Panc1 (cell line): Measurements from ENCODE around the gene TRIM8. TPM values are rescaled to one million over a fixed set of nuclear protein-coding genes. Genes with fewer than 3 reads are reported as not detected.

Experiments used
- ATAC-seq: fragments of 200-7000 bp; cut with Tn5 transposase; 2 replicates; pipeline ENCODE4 v1.9.1; 2020; ENCODE audit warnings: mild to moderate bottlenecking, moderate library complexity
- BruUV-seq: library from RNA; stranded (reverse); fragments of 400-500 nt; replicated peaks from 2 replicates; lab custom pipeline; 2021; lab: Mats Ljungman, UMichigan
- CTCF ChIA-PET: fragments of 300-600 bp; sonication (Branson Sonifier 250); formaldehyde crosslinking; loops from one replicate; lab custom pipeline; 2022; ENCODE audit warnings: antibody characterized with exemption; lab: Charles Lee
- POLR2A ChIA-PET: fragments of 300-600 bp; sonication (Branson Sonifier 250); formaldehyde crosslinking; loops from one replicate; lab custom pipeline; 2022; ENCODE audit warnings: antibody characterized with exemption; lab: Charles Lee
- DNase-seq: peaks from one replicate; pipeline ENCODE4 v3.0.0-alpha.2; 2010; ENCODE audit warnings: low read depth, low spot score
- H3K27ac ChIP-seq: 2 replicates; pipeline ENCODE4 v1.5.1; 2011; ENCODE audit warnings: mild to moderate bottlenecking, low read length, inconsistent platforms
- H3K27me3 ChIP-seq: fragments of 200-500 bp; sonication (Bioruptor generic); 2 replicates; pipeline ENCODE4 v1.6.0; 2014; ENCODE audit warnings: low read length, inconsistent platforms; ENCODE audit not compliant: control insufficient read depth, insufficient read depth
- H3K36me3 ChIP-seq: fragments of 200-500 bp; sonication (Bioruptor generic); 2 replicates; pipeline ENCODE4 v1.5.1; 2014; ENCODE audit warnings: inconsistent platforms, mild to moderate bottlenecking, low read length, moderate library complexity; ENCODE audit not compliant: control insufficient read depth, insufficient read depth
- H3K4me1 ChIP-seq: 2 replicates; pipeline ENCODE4 v1.5.1; 2011; ENCODE audit warnings: inconsistent platforms, mild to moderate bottlenecking, low read length, moderate library complexity; ENCODE audit not compliant: control insufficient read depth, insufficient read depth
- H3K4me3 ChIP-seq, 2 experiments: 2 replicates each; pipeline ENCODE4 v1.5.1; 2011 to 2012; ENCODE audit warnings: low read depth in 2 of 2, low read length in 2 of 2, mild to moderate bottlenecking in 2 of 2, inconsistent platforms in 1 of 2, moderate library complexity in 1 of 2
- H3K9me3 ChIP-seq: fragments of 200-500 bp; sonication (Bioruptor generic); 2 replicates; pipeline ENCODE4 v1.5.1; 2014; ENCODE audit warnings: low read depth, mild to moderate bottlenecking, inconsistent platforms, low read length, moderate library complexity; ENCODE audit not compliant: control insufficient read depth, insufficient read depth
- CTCF ChIP-seq: fragments of 450-650 bp; IDR thresholded peaks from 2 replicates; pipeline ENCODE4 v1.5.1; 2017; ENCODE audit warnings: mild to moderate bottlenecking
- POLR2AphosphoS5 ChIP-seq: IDR thresholded peaks from 2 replicates; pipeline ENCODE4 v1.6.1; 2012; ENCODE audit warnings: mild to moderate bottlenecking, low read depth, low read length, moderate library complexity
- SIN3A ChIP-seq: IDR thresholded peaks from 2 replicates; pipeline ENCODE4 v1.6.1; 2012; ENCODE audit warnings: low read depth, mild to moderate bottlenecking, low read length, moderate library complexity, borderline replicate concordance; ENCODE audit not compliant: insufficient read depth
- TCF7L2 ChIP-seq: IDR thresholded peaks from 2 replicates; pipeline ENCODE4 v1.6.1; 2011; ENCODE audit warnings: mild to moderate bottlenecking, low read depth, low read length, inconsistent platforms
- in situ Hi-C: cut with HindIII; loops from 2 replicates; pipeline ENCODE4 v1.10.0; 2016; ENCODE audit warnings: low sequenced_read_pairs, low pct_unique_long_range_greater_than_20kb
- intact Hi-C: fragments of 100-400 bp; cut with micrococcal nuclease; formaldehyde crosslinking; loops from one replicate; pipeline ENCODE4 v1.10.0; 2022; ENCODE audit not compliant: unreplicated experiment
- total RNA-seq: library from RNA; stranded (reverse); gene quantifications from one replicate; pipeline ENCODE4 v1.2.1, GENCODE V29; 2021; ENCODE audit not compliant: unreplicated experiment
- TF ChIP-seq, protein P1 (sequence below), 2 experiments: IDR thresholded peaks; 2 replicates each; pipeline ENCODE4 v1.6.1; 2011 to 2012; ENCODE audit warnings: low read depth in 2 of 2, control low read depth in 1 of 2, low read length in 1 of 2, mild to moderate bottlenecking in 1 of 2, moderate library complexity in 1 of 2; ENCODE audit not compliant: insufficient read depth in 1 of 2

The TRIM8 gene
- total RNA-seq, 1 experiment from 2014 or later = 54.4 TPM

DNA sequence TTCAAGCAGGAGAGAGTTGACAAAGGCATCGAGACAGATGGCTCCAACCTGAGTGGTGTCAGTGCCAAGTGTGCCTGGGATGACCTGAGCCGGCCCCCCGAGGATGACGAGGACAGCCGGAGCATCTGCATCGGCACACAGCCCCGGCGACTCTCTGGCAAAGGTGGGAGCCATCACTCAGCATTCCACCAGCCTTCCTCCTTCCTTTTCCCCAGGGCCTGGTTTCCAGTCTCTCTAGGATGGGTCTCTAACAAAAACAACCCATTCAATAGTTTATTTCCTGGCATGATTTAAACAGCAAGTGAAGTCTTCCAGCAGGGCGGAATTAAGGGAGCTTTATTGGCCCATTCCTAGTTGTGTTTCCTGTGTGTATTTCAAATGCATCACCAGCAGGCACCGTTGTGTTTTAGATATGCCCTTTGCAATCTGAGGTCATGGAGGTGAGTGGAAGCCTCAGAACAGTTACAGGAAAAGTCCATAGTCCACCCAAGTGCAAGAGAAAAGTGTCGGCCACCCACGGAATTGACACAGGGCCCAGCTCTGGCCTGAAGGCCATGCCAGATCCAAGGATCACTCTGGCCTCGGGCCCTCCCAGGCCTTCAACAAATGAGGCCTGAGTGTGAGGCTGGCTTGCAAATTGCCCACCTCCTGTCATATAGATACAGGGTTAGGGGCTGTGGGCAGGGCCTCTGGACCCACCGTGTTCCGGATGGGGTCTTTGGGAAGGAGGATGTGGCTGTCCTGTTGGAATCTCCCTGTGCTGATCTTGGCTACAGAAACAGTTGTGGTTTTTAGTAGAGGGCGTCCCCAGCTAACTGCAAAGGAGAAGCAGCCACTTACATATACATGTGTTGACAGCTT is 46.9 kb upstream of the TRIM8 start:
- ATAC-seq (no peak), DNase-seq (no peak)
- Histone ChIP-seq H3K4me3 (no peak overlapping the region), H3K9me3 (no peaks in the 10 kb centered on the region), H3K36me3 (no peaks in the 10 kb centered on the region), H3K27ac (no peak overlapping the region), H3K4me1 (peaks cover 4% of the 10 kb centered on the region; the same call in 1 of the 2 replicates), H3K27me3 (no peaks in the 10 kb centered on the region)
- in situ Hi-C loops = no loop called here
- ChIA-PET POLR2A (no interaction called here), CTCF (interaction anchor here (0.6 to 1.1 kb wide), 4 partner anchors 14 to 93 kb away, joined by 3 to 11 read pairs (median 6); partner anchors contain the start of gene SUFU)
- BruUV-seq = no TSS peak
- no peak for TF ChIP-seq POLR2AphosphoS5
- no peak for TF ChIP-seq TCF7L2
- TF ChIP-seq SIN3A = no peak
- no peak for TF ChIP-seq CTCF
- TF ChIP-seq, protein P1, sequence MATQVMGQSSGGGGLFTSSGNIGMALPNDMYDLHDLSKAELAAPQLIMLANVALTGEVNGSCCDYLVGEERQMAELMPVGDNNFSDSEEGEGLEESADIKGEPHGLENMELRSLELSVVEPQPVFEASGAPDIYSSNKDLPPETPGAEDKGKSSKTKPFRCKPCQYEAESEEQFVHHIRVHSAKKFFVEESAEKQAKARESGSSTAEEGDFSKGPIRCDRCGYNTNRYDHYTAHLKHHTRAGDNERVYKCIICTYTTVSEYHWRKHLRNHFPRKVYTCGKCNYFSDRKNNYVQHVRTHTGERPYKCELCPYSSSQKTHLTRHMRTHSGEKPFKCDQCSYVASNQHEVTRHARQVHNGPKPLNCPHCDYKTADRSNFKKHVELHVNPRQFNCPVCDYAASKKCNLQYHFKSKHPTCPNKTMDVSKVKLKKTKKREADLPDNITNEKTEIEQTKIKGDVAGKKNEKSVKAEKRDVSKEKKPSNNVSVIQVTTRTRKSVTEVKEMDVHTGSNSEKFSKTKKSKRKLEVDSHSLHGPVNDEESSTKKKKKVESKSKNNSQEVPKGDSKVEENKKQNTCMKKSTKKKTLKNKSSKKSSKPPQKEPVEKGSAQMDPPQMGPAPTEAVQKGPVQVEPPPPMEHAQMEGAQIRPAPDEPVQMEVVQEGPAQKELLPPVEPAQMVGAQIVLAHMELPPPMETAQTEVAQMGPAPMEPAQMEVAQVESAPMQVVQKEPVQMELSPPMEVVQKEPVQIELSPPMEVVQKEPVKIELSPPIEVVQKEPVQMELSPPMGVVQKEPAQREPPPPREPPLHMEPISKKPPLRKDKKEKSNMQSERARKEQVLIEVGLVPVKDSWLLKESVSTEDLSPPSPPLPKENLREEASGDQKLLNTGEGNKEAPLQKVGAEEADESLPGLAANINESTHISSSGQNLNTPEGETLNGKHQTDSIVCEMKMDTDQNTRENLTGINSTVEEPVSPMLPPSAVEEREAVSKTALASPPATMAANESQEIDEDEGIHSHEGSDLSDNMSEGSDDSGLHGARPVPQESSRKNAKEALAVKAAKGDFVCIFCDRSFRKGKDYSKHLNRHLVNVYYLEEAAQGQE (IDR thresholded peaks at IDR 0.05; ENCODE audit: insufficient read depth in 1 of 2, low read depth in 2 of 2, low read length in 1 of 2) = no peak
- intact Hi-C loops = no loop called here

DNA sequence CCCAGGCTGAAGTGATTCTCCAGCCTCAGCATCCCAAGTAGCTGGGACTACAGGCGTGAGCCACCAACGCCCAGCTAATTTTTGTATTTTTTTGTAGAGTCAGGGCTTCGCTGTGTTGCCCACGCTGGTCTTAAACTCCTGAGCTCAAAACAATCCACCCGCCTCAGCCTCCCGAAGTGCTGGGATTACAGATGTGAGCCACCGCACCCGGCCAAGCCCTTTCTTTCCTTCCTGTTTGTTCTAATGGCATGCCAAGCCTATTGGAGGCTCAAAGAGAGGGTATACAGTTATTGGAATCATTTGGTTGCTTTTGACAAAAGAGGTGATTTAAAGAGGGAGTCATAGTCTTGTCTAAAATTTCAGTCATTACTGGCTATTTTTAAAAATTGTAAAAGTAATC is 46.0 kb upstream of the TRIM8 start:
- Histone ChIP-seq H3K4me3 (no peak overlapping the region), H3K9me3 (no peaks in the 10 kb centered on the region), H3K27me3 (no peaks in the 10 kb centered on the region), H3K27ac (no peak overlapping the region), H3K4me1 (peaks cover 4% of the 10 kb centered on the region; the same call in 1 of the 2 replicates), H3K36me3 (no peaks in the 10 kb centered on the region)
- intact Hi-C loops (no loop called here), in situ Hi-C loops (no loop called here)
- DNase-seq = no peak
- no TSS peak for BruUV-seq
- ChIA-PET POLR2A (no interaction called here), CTCF (interaction anchor here (0.6 to 1.1 kb wide), 3 partner anchors 92 to 416 kb away, joined by 3 to 4 read pairs (median 3); partner anchors contain the start of gene SUFU)
- no peak for TF ChIP-seq CTCF
- TF ChIP-seq POLR2AphosphoS5 = no peak
- no peak for TF ChIP-seq SIN3A
- TF ChIP-seq TCF7L2 = no peak
- TF ChIP-seq, protein P1 (IDR thresholded peaks at IDR 0.05; ENCODE audit: insufficient read depth in 1 of 2, low read depth in 2 of 2, low read length in 1 of 2) = no peak
- ATAC-seq = no peak
